ENCODE results near the gene JMY. TPM values are rescaled to one million over a fixed set of nuclear protein-coding genes. Genes with fewer than 3 reads are reported as not detected.

Gene JMY
- polyA plus RNA-seq, 1 of the 3 experiments (the other 2 are of a cell fraction): 1.7 TPM

DNA sequence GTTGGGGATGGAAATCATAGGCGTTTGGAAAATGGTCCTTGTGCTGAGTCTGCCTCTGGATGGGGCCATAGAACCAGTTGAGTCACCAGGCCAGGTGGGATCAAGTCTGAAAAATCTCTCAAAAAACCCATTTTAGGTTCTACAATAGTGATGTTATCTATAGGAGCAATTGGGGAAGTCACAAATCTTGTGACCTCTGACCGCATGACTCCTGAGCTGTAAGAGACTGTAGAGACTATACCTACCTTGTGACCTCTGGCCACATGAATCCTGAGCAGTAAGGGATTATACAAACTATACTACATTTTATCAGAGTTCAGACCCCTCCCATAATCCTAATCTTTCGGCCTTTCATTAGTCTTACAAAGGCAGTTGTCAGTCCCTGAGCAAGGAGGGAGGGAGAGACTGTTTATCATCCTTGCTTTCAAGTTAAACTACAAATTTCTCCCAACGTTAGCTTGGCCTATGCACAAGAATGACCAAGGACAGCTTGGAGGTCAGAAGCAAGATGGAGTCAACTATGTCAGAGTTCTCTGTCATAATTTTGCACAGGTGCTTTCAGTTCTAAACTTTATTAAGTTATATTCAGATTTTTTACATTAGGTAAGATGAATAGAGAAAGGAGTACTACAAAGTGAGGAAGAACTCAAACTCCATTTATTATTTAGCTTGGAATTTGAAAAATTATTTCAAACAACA lies 11.5 kb upstream of the JMY start:
- CTCF ChIA-PET: interaction anchor here (0.6 kb wide), 1 partner anchor 36 kb away, joined by 3 read pairs; no protein-coding TSS in a partner anchor
- POLR2A ChIA-PET: interaction anchor here (0.6 kb wide), 1 partner anchor 15 kb away, joined by 4 read pairs; no protein-coding TSS in a partner anchor

GRCh38 chr5:79225026-79225425 lies 10.9 kb upstream of the JMY start:
- POLR2A ChIA-PET: no interaction called here
- TF ChIP-seq IRF3 (IDR thresholded peaks at IDR 0.05; ENCODE audit: low read depth, low read length) (no peak), TEAD4 (IDR thresholded peaks at IDR 0.05; ENCODE audit: borderline replicate concordance, insufficient read depth) (no peak), EP300 (IDR thresholded peaks at IDR 0.05; ENCODE audit: borderline replicate concordance in 1 of 2, low read depth in 1 of 2, low read length in 1 of 2) (no peak), SIN3A (IDR thresholded peaks at IDR 0.05; ENCODE audit: borderline replicate concordance, low read depth, low read length) (no peak), RAD21 (IDR thresholded peaks at IDR 0.05; ENCODE audit: low read length) (no peak), TCF12 (IDR thresholded peaks at IDR 0.05) (no peak), ZBTB33 (IDR thresholded peaks at IDR 0.05; ENCODE audit: borderline replicate concordance, low read depth) (no peak), FOXM1 (IDR thresholded peaks at IDR 0.05; ENCODE audit: low read depth) (no peak), GABPA (IDR thresholded peaks at IDR 0.05; ENCODE audit: low read depth) (no peak), TAF1 (IDR thresholded peaks at IDR 0.05; ENCODE audit: borderline replicate concordance, low read depth, low read length) (no peak), POLR2AphosphoS5 (IDR thresholded peaks at IDR 0.05; ENCODE audit: low read depth, low read length) (no peak), USF2 (IDR thresholded peaks at IDR 0.05; ENCODE audit: borderline replicate concordance, low read depth, low read length) (no peak), RCOR1 (IDR thresholded peaks at IDR 0.05; ENCODE audit: low read length) (no peak), MEF2A (IDR thresholded peaks at IDR 0.05; ENCODE audit: borderline replicate concordance, low read depth) (no peak)
- TF ChIP-seq, protein P1, sequence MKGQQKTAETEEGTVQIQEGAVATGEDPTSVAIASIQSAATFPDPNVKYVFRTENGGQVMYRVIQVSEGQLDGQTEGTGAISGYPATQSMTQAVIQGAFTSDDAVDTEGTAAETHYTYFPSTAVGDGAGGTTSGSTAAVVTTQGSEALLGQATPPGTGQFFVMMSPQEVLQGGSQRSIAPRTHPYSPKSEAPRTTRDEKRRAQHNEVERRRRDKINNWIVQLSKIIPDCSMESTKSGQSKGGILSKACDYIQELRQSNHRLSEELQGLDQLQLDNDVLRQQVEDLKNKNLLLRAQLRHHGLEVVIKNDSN (IDR thresholded peaks at IDR 0.05; ENCODE audit: borderline replicate concordance, low read depth): no peak
- TF ChIP-seq, protein P2, sequence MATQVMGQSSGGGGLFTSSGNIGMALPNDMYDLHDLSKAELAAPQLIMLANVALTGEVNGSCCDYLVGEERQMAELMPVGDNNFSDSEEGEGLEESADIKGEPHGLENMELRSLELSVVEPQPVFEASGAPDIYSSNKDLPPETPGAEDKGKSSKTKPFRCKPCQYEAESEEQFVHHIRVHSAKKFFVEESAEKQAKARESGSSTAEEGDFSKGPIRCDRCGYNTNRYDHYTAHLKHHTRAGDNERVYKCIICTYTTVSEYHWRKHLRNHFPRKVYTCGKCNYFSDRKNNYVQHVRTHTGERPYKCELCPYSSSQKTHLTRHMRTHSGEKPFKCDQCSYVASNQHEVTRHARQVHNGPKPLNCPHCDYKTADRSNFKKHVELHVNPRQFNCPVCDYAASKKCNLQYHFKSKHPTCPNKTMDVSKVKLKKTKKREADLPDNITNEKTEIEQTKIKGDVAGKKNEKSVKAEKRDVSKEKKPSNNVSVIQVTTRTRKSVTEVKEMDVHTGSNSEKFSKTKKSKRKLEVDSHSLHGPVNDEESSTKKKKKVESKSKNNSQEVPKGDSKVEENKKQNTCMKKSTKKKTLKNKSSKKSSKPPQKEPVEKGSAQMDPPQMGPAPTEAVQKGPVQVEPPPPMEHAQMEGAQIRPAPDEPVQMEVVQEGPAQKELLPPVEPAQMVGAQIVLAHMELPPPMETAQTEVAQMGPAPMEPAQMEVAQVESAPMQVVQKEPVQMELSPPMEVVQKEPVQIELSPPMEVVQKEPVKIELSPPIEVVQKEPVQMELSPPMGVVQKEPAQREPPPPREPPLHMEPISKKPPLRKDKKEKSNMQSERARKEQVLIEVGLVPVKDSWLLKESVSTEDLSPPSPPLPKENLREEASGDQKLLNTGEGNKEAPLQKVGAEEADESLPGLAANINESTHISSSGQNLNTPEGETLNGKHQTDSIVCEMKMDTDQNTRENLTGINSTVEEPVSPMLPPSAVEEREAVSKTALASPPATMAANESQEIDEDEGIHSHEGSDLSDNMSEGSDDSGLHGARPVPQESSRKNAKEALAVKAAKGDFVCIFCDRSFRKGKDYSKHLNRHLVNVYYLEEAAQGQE (IDR thresholded peaks at IDR 0.05; ENCODE audit: low read depth, low read length): no peak
- H3K79me2 ChIP-seq (ENCODE audit: insufficient read depth): no peaks in the 10 kb centered on the region

More for the DNA sequence above, 11.5 kb upstream of the JMY start:
- Histone ChIP-seq H3K27me3 (ENCODE audit: insufficient read depth) (no peaks in the 10 kb centered on the region), H3K79me2 (ENCODE audit: insufficient read depth) (no peaks in the 10 kb centered on the region), H3K4me1 (ENCODE audit: control insufficient read depth in 1 of 2, insufficient read depth in 2 of 2, low read depth in 1 of 2, low read length in 1 of 2) (no peaks in the 10 kb centered on the region; a peak in 1 of 4 replicates), H3K36me3 (replicated peaks in 1 of 2; ENCODE audit: control insufficient read depth in 1 of 2, insufficient read depth in 2 of 2, low read length in 1 of 2) (no peaks in the 10 kb centered on the region), H3K9me3 (no peaks in the 10 kb centered on the region), H2AFZ (ENCODE audit: low read depth) (no peak overlapping the region), H3K4me3 (ENCODE audit: low read depth in 2 of 2, low read length in 1 of 2) (no peak overlapping the region), H4K20me1 (ENCODE audit: insufficient read depth) (no peaks in the 10 kb centered on the region), H3K4me2 (no peak overlapping the region), H3K9ac (no peak overlapping the region), H3F3A (replicated peaks; ENCODE audit: insufficient read depth) (no peaks in the 10 kb centered on the region), H3K9me2 (no peaks in the 10 kb centered on the region), H3K27ac (ENCODE audit: low read depth in 2 of 2, low read length in 1 of 2) (no peak overlapping the region)
- 85% methylated on average over 4 of the region's 4 CpGs for WGBS (ENCODE audit: low lambda C conversion rate)
- TF ChIP-seq RFX5 (IDR thresholded peaks at IDR 0.05; ENCODE audit: low read length): no peak
- no peak for TF ChIP-seq SMC3 (IDR thresholded peaks at IDR 0.05; ENCODE audit: low read depth, low read length)
- no peak for TF ChIP-seq GABPA (IDR thresholded peaks at IDR 0.05; ENCODE audit: low read depth)
- TF ChIP-seq MAX (IDR thresholded peaks at IDR 0.05; ENCODE audit: low read depth): no peak
- DNase-seq: no peak

More at GRCh38 chr5:79225026-79225425, 10.9 kb upstream of the JMY start:
- H3K27ac ChIP-seq (ENCODE audit: low read depth in 2 of 2, low read length in 1 of 2): no peak overlapping the region
- no peak overlapping the region for H3K4me3 ChIP-seq (ENCODE audit: low read depth in 2 of 2, low read length in 1 of 2)
- H3K4me2 ChIP-seq: no peak overlapping the region
- CTCF ChIA-PET: no interaction called here
- H2AFZ ChIP-seq (ENCODE audit: low read depth): no peak overlapping the region
- H3K36me3 ChIP-seq (replicated peaks in 1 of 2; ENCODE audit: control insufficient read depth in 1 of 2, insufficient read depth in 2 of 2, low read length in 1 of 2): no peaks in the 10 kb centered on the region
- H3K9me3 ChIP-seq: no peaks in the 10 kb centered on the region
- no peak for DNase-seq
- H3K27me3 ChIP-seq (ENCODE audit: insufficient read depth): no peaks in the 10 kb centered on the region
- no peaks in the 10 kb centered on the region; a peak in 1 of 4 replicates for H3K4me1 ChIP-seq (ENCODE audit: control insufficient read depth in 1 of 2, insufficient read depth in 2 of 2, low read depth in 1 of 2, low read length in 1 of 2)
- H3K9ac ChIP-seq: no peak overlapping the region
- 70% methylated on average over 2 of the region's 2 CpGs for WGBS (ENCODE audit: low lambda C conversion rate)
- no peaks in the 10 kb centered on the region for H3F3A ChIP-seq (replicated peaks; ENCODE audit: insufficient read depth)
- no peaks in the 10 kb centered on the region for H4K20me1 ChIP-seq (ENCODE audit: insufficient read depth)
- no peaks in the 10 kb centered on the region for H3K9me2 ChIP-seq
